GM11168 (cell line): ENCODE measurements around the gene PDX1.
"Not testable (repeated sequence)": the region's sequence is repeated elsewhere in the genome, so short reads cannot be mapped to it uniquely, and the experiment has no call there.

Experiments
- in situ Hi-C: fragments of 300-500 bp; cut with MboI; formaldehyde crosslinking; loops from one replicate; pipeline ENCODE4 v1.12.0; 2022; ENCODE audit warnings: low sequenced_read_pairs; ENCODE audit not compliant: unreplicated experiment

PDX1 gene

GRCh38 chr13:27953676-27954405 is 34.0 kb downstream of the PDX1 start:
- in situ Hi-C loops = no loop called here

GRCh38 chr13:27954406-27954851 is 34.6 kb downstream of the PDX1 start:
- in situ Hi-C loops = no loop called here

GRCh38 chr13:27955014-27955591 is 35.3 kb downstream of the PDX1 start:
- in situ Hi-C loops = no loop called here

- in situ Hi-C loops = no loop called here
These were observed 36.9 kb downstream of the PDX1 start for GRCh38 chr13:27956576-27957300.

GRCh38 chr13:27959976-27960361 is 40.2 kb downstream of the PDX1 start:
- in situ Hi-C loops = no loop called here

GRCh38 chr13:27960362-27961226 is 40.8 kb downstream of the PDX1 start:
- in situ Hi-C loops = no loop called here

- in situ Hi-C loops = no loop called here
These were observed 41.7 kb downstream of the PDX1 start for GRCh38 chr13:27961227-27962085.

- in situ Hi-C loops = no loop called here
These were observed 42.5 kb downstream of the PDX1 start for GRCh38 chr13:27962128-27962841.

GRCh38 chr13:27962982-27963381 is 43.2 kb downstream of the PDX1 start:
- in situ Hi-C loops = no loop called here

- in situ Hi-C loops = no loop called here
These were observed 43.7 kb downstream of the PDX1 start for GRCh38 chr13:27963491-27963890.

- in situ Hi-C loops = not testable (repeated sequence)
These were observed 44.4 kb downstream of the PDX1 start for GRCh38 chr13:27964206-27964605.

GRCh38 chr13:27964741-27965323 is 45.0 kb downstream of the PDX1 start:
- in situ Hi-C loops = no loop called here

GRCh38 chr13:27965343-27965739 is 45.5 kb downstream of the PDX1 start:
- in situ Hi-C loops = no loop called here

GRCh38 chr13:27965740-27966640 is 46.2 kb downstream of the PDX1 start:
- in situ Hi-C loops = no loop called here

GRCh38 chr13:27966641-27967202 is 46.9 kb downstream of the PDX1 start:
- in situ Hi-C loops = no loop called here

- in situ Hi-C loops = no loop called here
These were observed 47.5 kb downstream of the PDX1 start for GRCh38 chr13:27967203-27967735.

- in situ Hi-C loops = no loop called here
These were observed 48.0 kb downstream of the PDX1 start for GRCh38 chr13:27967736-27968315.
